Epithelial cell of proximal tubule (primary cell): ENCODE data around the gene SPRR1B. TPM values are rescaled to one million over a fixed set of nuclear protein-coding genes. Genes with fewer than 3 reads are reported as not detected.
"Not testable (repeated sequence)": the region's sequence is repeated elsewhere in the genome, so short reads cannot be mapped to it uniquely, and the experiment has no call there.

Experiments used
- DNase-seq: peaks from one replicate; pipeline ENCODE4 v3.0.0-alpha.2; 2011; ENCODE audit warnings: low read depth
- H3K4me3 ChIP-seq: 2 replicates; pipeline ENCODE4 v1.5.1; 2011; ENCODE audit warnings: low read depth, mild to moderate bottlenecking, low read length
- total RNA-seq: library from RNA; depleted of rRNA; stranded (reverse); fragments of >200 nt; gene quantifications from 2 replicates; pipeline ENCODE4 v1.2.3, GENCODE V29; 2015
- TF ChIP-seq, protein P1 (sequence below): conservative IDR thresholded peaks from 2 replicates; pipeline ENCODE4 v1.5.1; 2012; ENCODE audit warnings: low read depth, mild to moderate bottlenecking, low read length

The SPRR1B gene
- total RNA-seq, 1 donor from 2014 or later = 0.75 TPM

GRCh38 chr1:152996633-152997400, 34.2 kb upstream of the SPRR1B start:
- TF ChIP-seq, protein P1, sequence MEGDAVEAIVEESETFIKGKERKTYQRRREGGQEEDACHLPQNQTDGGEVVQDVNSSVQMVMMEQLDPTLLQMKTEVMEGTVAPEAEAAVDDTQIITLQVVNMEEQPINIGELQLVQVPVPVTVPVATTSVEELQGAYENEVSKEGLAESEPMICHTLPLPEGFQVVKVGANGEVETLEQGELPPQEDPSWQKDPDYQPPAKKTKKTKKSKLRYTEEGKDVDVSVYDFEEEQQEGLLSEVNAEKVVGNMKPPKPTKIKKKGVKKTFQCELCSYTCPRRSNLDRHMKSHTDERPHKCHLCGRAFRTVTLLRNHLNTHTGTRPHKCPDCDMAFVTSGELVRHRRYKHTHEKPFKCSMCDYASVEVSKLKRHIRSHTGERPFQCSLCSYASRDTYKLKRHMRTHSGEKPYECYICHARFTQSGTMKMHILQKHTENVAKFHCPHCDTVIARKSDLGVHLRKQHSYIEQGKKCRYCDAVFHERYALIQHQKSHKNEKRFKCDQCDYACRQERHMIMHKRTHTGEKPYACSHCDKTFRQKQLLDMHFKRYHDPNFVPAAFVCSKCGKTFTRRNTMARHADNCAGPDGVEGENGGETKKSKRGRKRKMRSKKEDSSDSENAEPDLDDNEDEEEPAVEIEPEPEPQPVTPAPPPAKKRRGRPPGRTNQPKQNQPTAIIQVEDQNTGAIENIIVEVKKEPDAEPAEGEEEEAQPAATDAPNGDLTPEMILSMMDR = no peak
- DNase-seq = no peak

GRCh38 chr1:152997901-152998300, 33.1 kb upstream of the SPRR1B start:
- TF ChIP-seq, protein P1 = no peak
- H3K4me3 ChIP-seq = no peak overlapping the region
- DNase-seq = no peak

More at GRCh38 chr1:152996633-152997400, 34.2 kb upstream of the SPRR1B start:
- no peak overlapping the region for H3K4me3 ChIP-seq

DNA sequence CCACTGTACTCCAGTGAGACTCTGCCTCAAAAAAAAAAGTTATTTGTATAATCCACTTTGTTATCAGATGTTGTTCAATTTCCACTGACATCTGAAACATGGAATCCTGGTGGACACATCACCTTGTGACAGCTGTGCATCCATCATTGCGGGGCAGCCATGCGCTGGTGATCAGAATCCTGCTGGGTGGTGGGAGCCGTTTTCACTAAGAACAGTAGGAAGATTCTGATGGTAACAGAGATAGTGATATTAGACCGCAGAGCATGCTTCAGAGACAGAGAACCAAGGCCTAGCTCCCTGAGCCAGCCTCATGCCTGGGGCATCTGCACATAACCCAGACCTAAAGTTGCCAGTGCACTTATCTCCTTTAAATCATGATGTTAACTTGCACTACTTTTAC, 32.5 kb upstream of the SPRR1B start:
- TF ChIP-seq, protein P1 = no peak
- DNase-seq = no peak
- H3K4me3 ChIP-seq = no peak overlapping the region

- H3K4me3 ChIP-seq = no peak overlapping the region
- DNase-seq = no peak
- TF ChIP-seq, protein P1 = no peak
Observed at GRCh38 chr1:152999818-153000217, 31.2 kb upstream of the SPRR1B start.

DNA sequence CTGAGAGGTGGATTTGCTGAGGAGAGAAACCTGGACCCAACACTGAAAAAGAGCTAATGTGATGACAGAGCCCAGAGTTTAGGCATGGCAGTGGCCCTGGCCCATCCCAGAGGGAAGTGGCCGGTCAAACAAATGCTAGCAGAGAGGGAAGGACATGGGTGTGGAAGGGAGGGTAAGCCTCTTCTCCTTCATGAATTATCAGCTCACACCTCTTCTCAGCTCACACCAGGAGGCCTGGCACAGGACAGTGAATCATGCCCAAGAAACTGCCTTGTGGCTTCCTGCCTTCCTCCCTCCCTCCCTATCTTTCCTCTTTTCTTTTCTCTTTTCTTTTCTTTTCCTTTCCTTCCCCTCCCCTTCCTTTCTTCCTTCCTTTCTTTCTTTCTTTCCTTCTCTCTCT, 30.7 kb upstream of the SPRR1B start:
- DNase-seq = no peak
- no peak overlapping the region for H3K4me3 ChIP-seq
- TF ChIP-seq, protein P1 = no peak

GRCh38 chr1:153001382-153001781, 29.6 kb upstream of the SPRR1B start, which contains the start of gene SPRR3:
Gene SPRR3, plus strand, starts transcription at chr1:153001749. Its CDS starts 1,272 bp downstream, at chr1:153003021.
- DNase-seq = no peak
- TF ChIP-seq, protein P1 = no peak
- no peak within 1 kb of the TSS for H3K4me3 ChIP-seq

GRCh38 chr1:153011235-153011758, 19.7 kb upstream of the SPRR1B start:
- H3K4me3 ChIP-seq, DNase-seq: not testable (repeated sequence)

DNA sequence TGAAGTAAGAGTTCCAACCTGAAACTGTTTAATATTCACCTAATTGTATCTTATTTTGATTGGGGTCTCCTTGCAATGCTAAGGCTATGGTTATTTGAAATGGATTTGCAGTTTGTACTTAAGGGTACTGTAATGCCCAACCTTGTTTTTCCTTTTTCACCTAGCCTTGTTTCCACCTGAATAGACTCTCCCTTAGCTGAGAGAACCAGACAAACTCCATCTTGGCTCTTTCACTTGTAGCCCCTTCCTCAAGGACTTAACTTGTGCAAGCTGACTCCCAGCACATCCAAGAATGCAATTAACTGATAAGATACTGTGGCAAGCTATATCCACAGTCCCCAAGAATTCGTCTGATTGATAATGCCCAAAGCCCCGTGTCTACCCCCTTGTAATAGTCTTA, 9.2 kb upstream of the SPRR1B start:
- not testable (repeated sequence) for H3K4me3 ChIP-seq, DNase-seq

DNA sequence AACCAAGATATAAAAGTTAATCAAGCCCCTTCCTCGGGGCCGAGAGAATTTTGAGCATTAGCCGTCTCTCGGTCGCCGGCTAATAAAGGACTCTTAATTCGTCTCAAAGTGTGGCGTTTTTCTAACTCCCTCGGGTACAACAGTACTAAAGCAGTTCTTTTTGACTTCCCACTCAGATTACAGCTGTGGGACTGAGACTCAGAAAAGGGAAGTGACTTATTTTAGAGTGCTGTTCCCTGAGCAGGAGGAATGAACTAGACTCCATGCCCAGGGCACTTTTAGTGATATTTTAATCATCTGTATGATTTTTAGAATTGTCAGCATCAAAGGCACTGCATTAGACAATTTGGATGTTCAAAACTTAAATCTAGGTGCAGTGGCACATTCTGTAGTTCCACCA, 8.7 kb upstream of the SPRR1B start:
- not testable (repeated sequence) for DNase-seq, H3K4me3 ChIP-seq
